SH-SY5Y (cell line): ENCODE results near the gene MFSD2B.

ENCODE experiments used
- GATA2 ChIP-seq: IDR thresholded peaks from 2 replicates; pipeline ENCODE4 v1.6.1; 2011; ENCODE audit warnings: mild to moderate bottlenecking, low read depth, low read length
- GATA3 ChIP-seq: IDR thresholded peaks from 2 replicates; pipeline ENCODE4 v1.6.1; 2011; ENCODE audit warnings: low read depth, mild to moderate bottlenecking, low read length, moderate library complexity

GRCh38 chr2:23976883-23977282, 33.0 kb upstream of the MFSD2B start:
- TF ChIP-seq GATA2, result no peak
- no peak for TF ChIP-seq GATA3
